ENCODE data around the gene CEACAM5. TPM values are rescaled to one million over a fixed set of nuclear protein-coding genes. Genes with fewer than 3 reads are reported as not detected.

Gene CEACAM5
- not detected in 2 replicates for total RNA-seq
- long read RNA-seq, result 0 reads

DNA sequence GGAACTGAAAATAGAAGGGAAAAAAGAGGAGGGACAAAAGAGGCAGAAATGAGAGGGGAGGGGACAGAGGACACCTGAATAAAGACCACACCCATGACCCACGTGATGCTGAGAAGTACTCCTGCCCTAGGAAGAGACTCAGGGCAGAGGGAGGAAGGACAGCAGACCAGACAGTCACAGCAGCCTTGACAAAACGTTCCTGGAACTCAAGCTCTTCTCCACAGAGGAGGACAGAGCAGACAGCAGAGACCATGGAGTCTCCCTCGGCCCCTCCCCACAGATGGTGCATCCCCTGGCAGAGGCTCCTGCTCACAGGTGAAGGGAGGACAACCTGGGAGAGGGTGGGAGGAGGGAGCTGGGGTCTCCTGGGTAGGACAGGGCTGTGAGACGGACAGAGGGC lies at the start of gene CEACAM5:
TSS of gene CEACAM5 (plus strand) at position 146 of the 400 bp plus-strand sequence. CDS start at position 252, 106 bp downstream.
- Mint-ChIP-seq H3K9me3 (peaks cover 10% of the 10 kb centered on the region), H3K27ac (ENCODE audit: unreplicated experiment) (no peak within 1 kb of the TSS), H3K27me3 (ENCODE audit: low read depth) (no peaks in the 10 kb centered on the region), H3K4me3 (no peak within 1 kb of the TSS), H3K4me1 (no peaks in the 10 kb centered on the region), H3K36me3 (ENCODE audit: low read depth) (no peaks in the 10 kb centered on the region)
- TF ChIP-seq CTCF (conservative IDR thresholded peaks at IDR 0.05), result no peak
- DNase-seq (ENCODE audit: low read depth, low spot score), result no peak

DNA sequence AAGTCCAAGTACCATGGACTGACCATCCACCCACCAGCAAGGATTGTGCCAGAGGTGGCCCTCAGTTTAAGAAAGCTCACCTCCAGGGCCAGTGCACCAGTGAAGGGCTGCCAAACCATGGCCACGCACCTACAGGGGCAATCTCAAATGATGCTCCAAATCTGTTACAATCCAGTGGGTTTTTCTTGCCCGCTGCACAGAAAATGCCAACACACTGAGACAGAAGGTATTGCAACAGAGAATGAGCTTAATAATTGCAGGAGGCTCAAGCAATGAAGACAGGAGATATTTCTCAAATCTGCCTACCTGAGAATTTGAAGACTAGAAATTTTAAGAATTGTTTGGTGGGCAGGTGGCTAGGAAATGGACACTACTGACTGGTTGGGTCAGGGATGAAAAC lies 42.4 kb upstream of the CEACAM5 start:
- Mint-ChIP-seq H3K27ac (ENCODE audit: unreplicated experiment) (no peak overlapping the region), H3K4me3 (no peak overlapping the region), H3K36me3 (ENCODE audit: low read depth) (peaks cover 2% of the 10 kb centered on the region), H3K4me1 (no peaks in the 10 kb centered on the region), H3K9me3 (peaks cover 30% of the 10 kb centered on the region), H3K27me3 (ENCODE audit: low read depth) (no peaks in the 10 kb centered on the region)
- no peak for TF ChIP-seq CTCF (conservative IDR thresholded peaks at IDR 0.05)
- no peak for DNase-seq (ENCODE audit: low read depth, low spot score)

DNA sequence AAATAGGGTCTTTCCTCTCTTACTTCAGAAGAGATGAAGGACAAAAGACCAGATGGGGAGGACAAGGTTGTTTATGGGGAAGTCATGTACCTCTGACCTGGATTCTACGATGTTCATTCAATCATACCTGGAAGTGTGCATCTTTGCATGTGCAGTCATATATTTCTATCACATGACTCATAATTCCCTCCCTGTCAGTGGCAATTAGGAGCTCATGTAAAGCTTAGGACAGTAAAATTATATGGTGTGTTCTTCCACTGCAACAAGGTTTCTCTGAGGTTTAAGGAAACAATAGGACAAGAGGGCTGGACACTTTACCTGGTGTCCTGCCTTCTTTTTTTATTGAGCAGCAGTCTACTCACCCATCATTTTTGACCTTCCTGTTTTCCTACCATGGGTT lies 40.1 kb upstream of the CEACAM5 start:
- no peaks in the 10 kb centered on the region for H3K27me3 Mint-ChIP-seq (ENCODE audit: low read depth)
- no peaks in the 10 kb centered on the region for H3K4me1 Mint-ChIP-seq
- peaks cover 2% of the 10 kb centered on the region for H3K36me3 Mint-ChIP-seq (ENCODE audit: low read depth)
- no peak overlapping the region for H3K27ac Mint-ChIP-seq (ENCODE audit: unreplicated experiment)
- H3K9me3 Mint-ChIP-seq, result peaks cover 31% of the 10 kb centered on the region
- TF ChIP-seq CTCF (conservative IDR thresholded peaks at IDR 0.05), result no peak
- H3K4me3 Mint-ChIP-seq, result no peak overlapping the region
- no peak for DNase-seq (ENCODE audit: low read depth, low spot score)

DNA sequence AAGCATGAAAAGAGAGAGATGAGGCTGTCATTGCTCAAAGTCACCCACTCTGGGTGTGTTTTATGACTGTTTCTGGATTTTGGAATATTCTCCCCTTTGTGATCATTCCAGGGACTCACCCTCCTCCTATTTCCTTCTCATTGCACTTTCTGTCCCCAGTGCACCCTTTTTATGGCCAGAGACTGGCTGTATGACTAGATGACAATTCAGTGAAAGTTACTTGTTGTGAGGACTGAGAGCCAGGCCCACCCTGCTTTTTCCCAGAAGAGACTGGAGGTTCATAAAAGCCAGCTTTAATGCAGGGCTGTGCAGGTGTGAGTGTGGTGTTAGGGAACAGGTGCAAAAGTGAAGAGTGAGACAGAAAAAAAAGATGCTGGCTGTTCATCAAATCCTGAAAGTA lies 37.7 kb upstream of the CEACAM5 start:
- H3K27me3 Mint-ChIP-seq (ENCODE audit: low read depth), result peaks cover 2% of the 10 kb centered on the region
- no peaks in the 10 kb centered on the region for H3K4me1 Mint-ChIP-seq
- no peak overlapping the region for H3K27ac Mint-ChIP-seq (ENCODE audit: unreplicated experiment)
- H3K4me3 Mint-ChIP-seq, result no peak overlapping the region
- no peak for TF ChIP-seq CTCF (conservative IDR thresholded peaks at IDR 0.05)
- peaks cover 21% of the 10 kb centered on the region for H3K9me3 Mint-ChIP-seq
- peaks cover 2% of the 10 kb centered on the region for H3K36me3 Mint-ChIP-seq (ENCODE audit: low read depth)
- no peak for DNase-seq (ENCODE audit: low read depth, low spot score)

- Mint-ChIP-seq H3K9me3 (peaks cover 22% of the 10 kb centered on the region), H3K27ac (ENCODE audit: unreplicated experiment) (no peak overlapping the region), H3K4me1 (no peaks in the 10 kb centered on the region), H3K27me3 (ENCODE audit: low read depth) (peaks cover 2% of the 10 kb centered on the region), H3K36me3 (ENCODE audit: low read depth) (peaks cover 2% of the 10 kb centered on the region), H3K4me3 (no peak overlapping the region)
- no peak for TF ChIP-seq CTCF (conservative IDR thresholded peaks at IDR 0.05)
- DNase-seq (ENCODE audit: low read depth, low spot score), result no peak
Measured at GRCh38 chr19:41671486-41671885, 36.9 kb upstream of the CEACAM5 start.

- Mint-ChIP-seq H3K27ac (ENCODE audit: unreplicated experiment) (no peak overlapping the region), H3K4me1 (no peaks in the 10 kb centered on the region), H3K4me3 (no peak overlapping the region), H3K36me3 (ENCODE audit: low read depth) (peaks cover 3% of the 10 kb centered on the region), H3K9me3 (peaks cover 13% of the 10 kb centered on the region), H3K27me3 (ENCODE audit: low read depth) (no peaks in the 10 kb centered on the region)
- no peak for TF ChIP-seq CTCF (conservative IDR thresholded peaks at IDR 0.05)
- no peak for DNase-seq (ENCODE audit: low read depth, low spot score)
Measured at GRCh38 chr19:41682437-41682836, 26.0 kb upstream of the CEACAM5 start.
